Activated T-helper 9 cell treated with anti-CD3 and anti-CD28 coated beads, Interleukin-2, amount 50 U/mL, for 16 hours (primary cell): ENCODE measurements around the gene ITGA8.
"Not testable (repeated sequence)": the region's sequence is repeated elsewhere in the genome, so short reads cannot be mapped to it uniquely, and the experiment has no call there.

Experiments used
- DNase-seq: peaks from one replicate; pipeline ENCODE4 v3.0.0-alpha.2; 2020; ENCODE audit warnings: low read depth

The ITGA8 gene

GRCh38 chr10:15548331-15548730 is 171.4 kb downstream of the ITGA8 start:
- no peak for DNase-seq

GRCh38 chr10:15546606-15547005 is 173.1 kb downstream of the ITGA8 start:
- no peak for DNase-seq

- no peak for DNase-seq
Observed at GRCh38 chr10:15545884-15546283, 173.8 kb downstream of the ITGA8 start.

GRCh38 chr10:15545266-15545665 is 174.5 kb downstream of the ITGA8 start:
- DNase-seq, result no peak

- DNase-seq, result no peak
Observed at GRCh38 chr10:15543994-15544393, 175.7 kb downstream of the ITGA8 start.

- no peak for DNase-seq
Observed at GRCh38 chr10:15542817-15543216, 176.9 kb downstream of the ITGA8 start.

- no peak for DNase-seq
Observed at GRCh38 chr10:15541376-15541775, 178.3 kb downstream of the ITGA8 start.

- no peak for DNase-seq
Observed at GRCh38 chr10:15540727-15541126, 179.0 kb downstream of the ITGA8 start.

- no peak for DNase-seq
Observed at GRCh38 chr10:15539262-15539661, 180.5 kb downstream of the ITGA8 start.

- not testable (repeated sequence) for DNase-seq
Observed at GRCh38 chr10:15534928-15535538, 184.7 kb downstream of the ITGA8 start.

- DNase-seq, result no peak
Observed at GRCh38 chr10:15531927-15532722, 187.6 kb downstream of the ITGA8 start.

GRCh38 chr10:15528859-15529239 is 190.9 kb downstream of the ITGA8 start:
- DNase-seq, result no peak

- DNase-seq, result no peak
Observed at GRCh38 chr10:15526754-15527153, 193.0 kb downstream of the ITGA8 start.

- DNase-seq, result no peak
Observed at GRCh38 chr10:15521328-15521903, 198.3 kb downstream of the ITGA8 start.

- DNase-seq, result no peak
Observed at GRCh38 chr10:15518250-15518649, 201.5 kb downstream of the ITGA8 start.

- no peak for DNase-seq
Observed at GRCh38 chr10:15516256-15517085, 203.3 kb downstream of the ITGA8 start.

- no peak for DNase-seq
Observed at GRCh38 chr10:15515202-15515601, 204.5 kb downstream of the ITGA8 start.

GRCh38 chr10:15510963-15511362 is 208.8 kb downstream of the ITGA8 start:
- DNase-seq, result no peak

GRCh38 chr10:15505329-15505728 is 214.4 kb downstream of the ITGA8 start:
- DNase-seq, result no peak

GRCh38 chr10:15504101-15504840 is 215.5 kb downstream of the ITGA8 start:
- no peak for DNase-seq

GRCh38 chr10:15494850-15495506 is 224.7 kb downstream of the ITGA8 start:
- DNase-seq, result no peak
